Mononuclear cell (primary cell): Measurements from ENCODE around the gene RASSF8. TPM values are rescaled to one million over a fixed set of nuclear protein-coding genes. Genes with fewer than 3 reads are reported as not detected.

Experiments
- H3K27me3 ChIP-seq: 2 replicates; pipeline ENCODE4 v1.6.0; 2011; ENCODE audit warnings: low read length, control low read depth; ENCODE audit not compliant: insufficient read depth
- H3K4me1 ChIP-seq: 2 replicates; pipeline ENCODE4 v1.5.1; 2011; ENCODE audit warnings: mild to moderate bottlenecking, low read length, control low read depth; ENCODE audit not compliant: insufficient read depth
- H3K4me3 ChIP-seq: 2 replicates; pipeline ENCODE4 v1.5.1; 2011; ENCODE audit warnings: mild to moderate bottlenecking, low read length, moderate library complexity
- H3K9me3 ChIP-seq: 2 replicates; pipeline ENCODE4 v1.5.1; 2011; ENCODE audit warnings: low read depth, mild to moderate bottlenecking, control low read depth, low read length
- total RNA-seq: library from RNA; depleted of rRNA; stranded (reverse); fragments of >200 nt; gene quantifications from one replicate; pipeline ENCODE4 v1.2.3, GENCODE V29; 2012

The RASSF8 gene
- total RNA-seq, 1 donor, result 0.21 TPM

- Histone ChIP-seq H3K9me3 (no peaks in the 10 kb centered on the region), H3K27me3 (no peaks in the 10 kb centered on the region), H3K4me3 (no peak overlapping the region), H3K4me1 (no peaks in the 10 kb centered on the region)
These were observed 142.9 kb downstream of the RASSF8 start for GRCh38 chr12:26101350-26101734.

- Histone ChIP-seq H3K27me3 (no peaks in the 10 kb centered on the region), H3K9me3 (no peaks in the 10 kb centered on the region), H3K4me1 (no peaks in the 10 kb centered on the region), H3K4me3 (no peak overlapping the region)
These were observed 143.3 kb downstream of the RASSF8 start for GRCh38 chr12:26101763-26102162.

- H3K27me3 ChIP-seq, result no peaks in the 10 kb centered on the region
- H3K9me3 ChIP-seq, result no peaks in the 10 kb centered on the region
- no peak overlapping the region for H3K4me3 ChIP-seq
- no peaks in the 10 kb centered on the region for H3K4me1 ChIP-seq
These were observed 144.5 kb downstream of the RASSF8 start for GRCh38 chr12:26102953-26103352.

- H3K27me3 ChIP-seq, result no peaks in the 10 kb centered on the region
- no peaks in the 10 kb centered on the region for H3K4me1 ChIP-seq
- H3K4me3 ChIP-seq, result no peak overlapping the region
- H3K9me3 ChIP-seq, result no peaks in the 10 kb centered on the region
These were observed 147.9 kb downstream of the RASSF8 start for GRCh38 chr12:26106347-26106746.

GRCh38 chr12:26108915-26109314 lies 150.4 kb downstream of the RASSF8 start:
- H3K4me3 ChIP-seq, result no peak overlapping the region
- H3K9me3 ChIP-seq, result no peaks in the 10 kb centered on the region

GRCh38 chr12:26109343-26109881 lies 150.9 kb downstream of the RASSF8 start:
- Histone ChIP-seq H3K4me1 (peaks cover 12% of the 10 kb centered on the region), H3K27me3 (peaks cover 4% of the 10 kb centered on the region), H3K4me3 (no peak overlapping the region), H3K9me3 (no peaks in the 10 kb centered on the region)

More at GRCh38 chr12:26108915-26109314, 150.4 kb downstream of the RASSF8 start:
- H3K27me3 ChIP-seq, result peaks cover 4% of the 10 kb centered on the region
- H3K4me1 ChIP-seq, result peaks cover 10% of the 10 kb centered on the region

GRCh38 chr12:26112232-26112631 lies 153.8 kb downstream of the RASSF8 start:
- Histone ChIP-seq H3K4me1 (peaks cover 21% of the 10 kb centered on the region), H3K9me3 (no peaks in the 10 kb centered on the region), H3K27me3 (peaks cover 10% of the 10 kb centered on the region), H3K4me3 (no peak overlapping the region)

GRCh38 chr12:26112703-26113147 lies 154.2 kb downstream of the RASSF8 start:
- no peaks in the 10 kb centered on the region for H3K9me3 ChIP-seq
- H3K4me1 ChIP-seq, result peaks cover 21% of the 10 kb centered on the region
- H3K27me3 ChIP-seq, result peaks cover 12% of the 10 kb centered on the region
- no peak overlapping the region for H3K4me3 ChIP-seq

- Histone ChIP-seq H3K9me3 (no peaks in the 10 kb centered on the region), H3K4me3 (no peak overlapping the region)
These were observed 154.7 kb downstream of the RASSF8 start for GRCh38 chr12:26113181-26113654.

GRCh38 chr12:26113853-26114719 lies 155.6 kb downstream of the RASSF8 start:
- Histone ChIP-seq H3K27me3 (peaks cover 21% of the 10 kb centered on the region), H3K4me3 (peak overlapping the region; percentile 45), H3K9me3 (no peaks in the 10 kb centered on the region), H3K4me1 (peaks cover 25% of the 10 kb centered on the region)

More at GRCh38 chr12:26113181-26113654, 154.7 kb downstream of the RASSF8 start:
- Histone ChIP-seq H3K27me3 (peaks cover 17% of the 10 kb centered on the region), H3K4me1 (peaks cover 22% of the 10 kb centered on the region)

GRCh38 chr12:26114720-26115401 lies 156.4 kb downstream of the RASSF8 start:
- H3K4me3 ChIP-seq, result peak overlapping the region; percentile 45
- H3K4me1 ChIP-seq, result peaks cover 25% of the 10 kb centered on the region
- peaks cover 28% of the 10 kb centered on the region for H3K27me3 ChIP-seq
- no peaks in the 10 kb centered on the region for H3K9me3 ChIP-seq

- Histone ChIP-seq H3K4me1 (peaks cover 33% of the 10 kb centered on the region), H3K27me3 (peaks cover 49% of the 10 kb centered on the region), H3K4me3 (no peak overlapping the region), H3K9me3 (no peaks in the 10 kb centered on the region)
These were observed 158.6 kb downstream of the RASSF8 start for GRCh38 chr12:26116829-26117715.

GRCh38 chr12:26118308-26118707 lies 159.8 kb downstream of the RASSF8 start:
- H3K9me3 ChIP-seq, result no peaks in the 10 kb centered on the region
- peaks cover 37% of the 10 kb centered on the region for H3K4me1 ChIP-seq
- peaks cover 53% of the 10 kb centered on the region for H3K27me3 ChIP-seq
- no peak overlapping the region for H3K4me3 ChIP-seq

- H3K4me3 ChIP-seq, result no peak overlapping the region
- H3K4me1 ChIP-seq, result peaks cover 37% of the 10 kb centered on the region
These were observed 161.0 kb downstream of the RASSF8 start for GRCh38 chr12:26119391-26119989.

More at GRCh38 chr12:26119391-26119989, 161.0 kb downstream of the RASSF8 start:
- H3K9me3 ChIP-seq, result no peaks in the 10 kb centered on the region
- peaks cover 64% of the 10 kb centered on the region for H3K27me3 ChIP-seq
